ENCODE results near the gene NUP98.

The NUP98 gene

DNA sequence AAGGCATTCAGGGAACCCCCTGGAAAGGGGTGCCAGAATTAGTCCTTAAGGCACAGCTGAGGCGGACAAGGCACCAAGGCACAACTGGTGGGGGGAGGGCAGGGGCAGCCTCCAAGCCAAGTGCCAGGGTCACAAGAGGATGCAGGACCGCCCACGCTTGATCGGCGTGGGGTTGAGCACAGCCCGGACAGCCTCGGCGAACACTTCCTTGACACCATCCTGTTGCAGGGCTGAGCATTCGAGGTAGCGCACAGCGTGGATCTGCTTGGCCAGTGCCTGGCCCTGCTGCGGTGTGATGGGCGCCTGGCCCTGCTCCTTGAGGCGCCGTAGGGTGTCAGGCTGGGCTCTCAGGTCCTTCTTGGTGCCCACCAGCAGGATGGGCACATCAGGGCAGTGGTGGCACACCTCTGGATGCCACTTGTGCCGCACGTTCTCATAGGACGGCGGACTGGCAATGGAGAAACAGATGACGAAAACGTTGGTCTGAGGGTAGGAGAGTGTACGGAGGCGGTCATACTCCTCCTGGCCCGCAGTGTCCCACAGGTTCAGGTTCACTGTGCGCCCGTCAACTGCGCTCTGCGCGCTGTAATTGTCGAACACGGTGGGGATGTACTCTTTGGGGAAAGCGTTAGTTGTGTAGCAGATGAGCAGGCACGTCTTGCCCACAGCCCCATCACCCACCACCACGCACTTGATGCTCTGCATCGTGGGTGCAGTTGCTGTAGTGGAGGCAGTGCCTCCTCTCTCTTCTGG, 30.3 kb upstream of the NUP98 start:
- Histone ChIP-seq H3K4me1 (ENCODE audit: insufficient read depth, low read length, poor library complexity, severe bottlenecking) (peaks cover 21% of the 10 kb centered on the region), H3K9me2 (replicated peaks; ENCODE audit: low read depth, low read length) (no peaks in the 10 kb centered on the region), H3K27me3 (ENCODE audit: insufficient read depth, low read length, poor library complexity, severe bottlenecking) (no peaks in the 10 kb centered on the region), H3K4me3 (ENCODE audit: low read length, poor library complexity, severe bottlenecking) (no peak overlapping the region), H3K36me3 (ENCODE audit: insufficient read depth, low read length) (peaks cover 40% of the 10 kb centered on the region; the same call in 1 of the 2 replicates), H2AFZ (ENCODE audit: low read length) (no peak overlapping the region), H3K9ac (ENCODE audit: low read depth, low read length, poor library complexity, severe bottlenecking) (no peak overlapping the region), H4K20me1 (ENCODE audit: insufficient read depth, low read length, poor library complexity, severe bottlenecking) (peaks cover 35% of the 10 kb centered on the region), H3K9me3 (ENCODE audit: insufficient read depth, low read depth, low read length) (no peaks in the 10 kb centered on the region), H3K4me2 (ENCODE audit: low read depth, low read length, poor library complexity, severe bottlenecking) (no peak overlapping the region), H3K79me2 (ENCODE audit: insufficient read depth, low read length) (peaks cover 38% of the 10 kb centered on the region), H3F3A (ENCODE audit: low read depth) (no peaks in the 10 kb centered on the region)
- no peak for TF ChIP-seq EZH2phosphoT487 (IDR thresholded peaks at IDR 0.05; ENCODE audit: borderline replicate concordance)
- TF ChIP-seq, protein P1, sequence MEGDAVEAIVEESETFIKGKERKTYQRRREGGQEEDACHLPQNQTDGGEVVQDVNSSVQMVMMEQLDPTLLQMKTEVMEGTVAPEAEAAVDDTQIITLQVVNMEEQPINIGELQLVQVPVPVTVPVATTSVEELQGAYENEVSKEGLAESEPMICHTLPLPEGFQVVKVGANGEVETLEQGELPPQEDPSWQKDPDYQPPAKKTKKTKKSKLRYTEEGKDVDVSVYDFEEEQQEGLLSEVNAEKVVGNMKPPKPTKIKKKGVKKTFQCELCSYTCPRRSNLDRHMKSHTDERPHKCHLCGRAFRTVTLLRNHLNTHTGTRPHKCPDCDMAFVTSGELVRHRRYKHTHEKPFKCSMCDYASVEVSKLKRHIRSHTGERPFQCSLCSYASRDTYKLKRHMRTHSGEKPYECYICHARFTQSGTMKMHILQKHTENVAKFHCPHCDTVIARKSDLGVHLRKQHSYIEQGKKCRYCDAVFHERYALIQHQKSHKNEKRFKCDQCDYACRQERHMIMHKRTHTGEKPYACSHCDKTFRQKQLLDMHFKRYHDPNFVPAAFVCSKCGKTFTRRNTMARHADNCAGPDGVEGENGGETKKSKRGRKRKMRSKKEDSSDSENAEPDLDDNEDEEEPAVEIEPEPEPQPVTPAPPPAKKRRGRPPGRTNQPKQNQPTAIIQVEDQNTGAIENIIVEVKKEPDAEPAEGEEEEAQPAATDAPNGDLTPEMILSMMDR (conservative IDR thresholded peaks at IDR 0.05; ENCODE audit: low read length), result no peak

GRCh38 chr11:3826721-3827120, 29.4 kb upstream of the NUP98 start:
- H4K20me1 ChIP-seq (ENCODE audit: insufficient read depth, low read length, poor library complexity, severe bottlenecking), result peaks cover 26% of the 10 kb centered on the region
- H3F3A ChIP-seq (ENCODE audit: low read depth), result no peaks in the 10 kb centered on the region

GRCh38 chr11:3825473-3826154, 28.3 kb upstream of the NUP98 start:
- Histone ChIP-seq H3K27me3 (ENCODE audit: insufficient read depth, low read length, poor library complexity, severe bottlenecking) (no peaks in the 10 kb centered on the region), H3K4me3 (ENCODE audit: low read length, poor library complexity, severe bottlenecking) (no peak overlapping the region), H3K4me2 (ENCODE audit: low read depth, low read length, poor library complexity, severe bottlenecking) (no peak overlapping the region), H3K9me3 (ENCODE audit: insufficient read depth, low read depth, low read length) (no peaks in the 10 kb centered on the region), H3K9me2 (replicated peaks; ENCODE audit: low read depth, low read length) (no peaks in the 10 kb centered on the region), H3F3A (ENCODE audit: low read depth) (no peaks in the 10 kb centered on the region), H3K9ac (ENCODE audit: low read depth, low read length, poor library complexity, severe bottlenecking) (no peak overlapping the region), H3K36me3 (ENCODE audit: insufficient read depth, low read length) (peaks cover 39% of the 10 kb centered on the region; the same call in 1 of the 2 replicates), H3K4me1 (ENCODE audit: insufficient read depth, low read length, poor library complexity, severe bottlenecking) (peaks cover 1% of the 10 kb centered on the region), H3K79me2 (ENCODE audit: insufficient read depth, low read length) (peaks cover 18% of the 10 kb centered on the region), H4K20me1 (ENCODE audit: insufficient read depth, low read length, poor library complexity, severe bottlenecking) (peaks cover 15% of the 10 kb centered on the region), H2AFZ (ENCODE audit: low read length) (no peak overlapping the region)
- no peak for TF ChIP-seq EZH2phosphoT487 (IDR thresholded peaks at IDR 0.05; ENCODE audit: borderline replicate concordance)
- TF ChIP-seq, protein P1 (conservative IDR thresholded peaks at IDR 0.05; ENCODE audit: low read length), result no peak

More at GRCh38 chr11:3826721-3827120, 29.4 kb upstream of the NUP98 start:
- Histone ChIP-seq H3K27me3 (ENCODE audit: insufficient read depth, low read length, poor library complexity, severe bottlenecking) (no peaks in the 10 kb centered on the region), H3K9me3 (ENCODE audit: insufficient read depth, low read depth, low read length) (no peaks in the 10 kb centered on the region), H3K36me3 (ENCODE audit: insufficient read depth, low read length) (peaks cover 40% of the 10 kb centered on the region; the same call in 1 of the 2 replicates), H3K4me3 (ENCODE audit: low read length, poor library complexity, severe bottlenecking) (no peak overlapping the region), H3K79me2 (ENCODE audit: insufficient read depth, low read length) (peaks cover 29% of the 10 kb centered on the region), H2AFZ (ENCODE audit: low read length) (no peak overlapping the region), H3K4me2 (ENCODE audit: low read depth, low read length, poor library complexity, severe bottlenecking) (no peak overlapping the region), H3K4me1 (ENCODE audit: insufficient read depth, low read length, poor library complexity, severe bottlenecking) (peaks cover 12% of the 10 kb centered on the region), H3K9ac (ENCODE audit: low read depth, low read length, poor library complexity, severe bottlenecking) (no peak overlapping the region), H3K9me2 (replicated peaks; ENCODE audit: low read depth, low read length) (no peaks in the 10 kb centered on the region)
- no peak for TF ChIP-seq EZH2phosphoT487 (IDR thresholded peaks at IDR 0.05; ENCODE audit: borderline replicate concordance)
- TF ChIP-seq, protein P1 (conservative IDR thresholded peaks at IDR 0.05; ENCODE audit: low read length), result no peak
